H1 (cell line): ENCODE measurements around the gene ITGB2. TPM values are rescaled to one million over a fixed set of nuclear protein-coding genes. Genes with fewer than 3 reads are reported as not detected.

Experiments used
- CTCF ChIA-PET: fragments of 300-600 bp; sonication (Branson Sonifier 250); formaldehyde crosslinking; loops from one replicate; lab custom pipeline; 2021; ENCODE audit not compliant: partially characterized antibody; lab: Charles Lee
- POLR2A ChIA-PET: fragments of 300-600 bp; sonication (Branson Sonifier 250); formaldehyde crosslinking; loops from one replicate; lab custom pipeline; 2021; ENCODE audit warnings: inconsistent platforms; ENCODE audit not compliant: partially characterized antibody; lab: Charles Lee
- DNase-seq, 2 experiments: peaks; one replicate each; pipeline versions ENCODE4 v3.0.0 to v3.0.0-alpha.2; 2010 to 2022; ENCODE audit warnings: low spot score in 2 of 2, low read depth in 1 of 2, mixed read lengths in 1 of 2
- FAIRE-seq: peaks from 2 replicates; lab custom pipeline; 2011; peaks lifted over from hg19 to GRCh38; lab: Jason Lieb, UNC
- H2AFZ ChIP-seq: 2 replicates; pipeline ENCODE4 v1.8.1; 2012; ENCODE audit warnings: low read length, inconsistent platforms
- H2AK5ac ChIP-seq: 2 replicates; pipeline ENCODE4 v1.6.1; 2013; ENCODE audit warnings: low read depth, low read length
- H2BK120ac ChIP-seq: replicated peaks from 2 replicates; pipeline ENCODE3; 2013; ENCODE audit warnings: low read depth, low read length, inconsistent platforms
- H2BK12ac ChIP-seq: 2 replicates; pipeline ENCODE4 v1.6.1; 2013; ENCODE audit warnings: low read depth, low read length
- H2BK15ac ChIP-seq: 2 replicates; pipeline ENCODE4 v1.6.1; 2013; ENCODE audit warnings: low read length
- H2BK20ac ChIP-seq: 2 replicates; pipeline ENCODE4 v1.6.1; 2013; ENCODE audit warnings: low read length
- H2BK5ac ChIP-seq: 2 replicates; pipeline ENCODE4 v1.6.1; 2013; ENCODE audit warnings: low read depth, low read length
- H3K14ac ChIP-seq: 2 replicates; pipeline ENCODE4 v1.6.1; 2013; ENCODE audit warnings: inconsistent platforms; ENCODE audit not compliant: insufficient read length
- H3K18ac ChIP-seq: 2 replicates; pipeline ENCODE4 v1.6.1; 2013; ENCODE audit warnings: low read length; ENCODE audit errors: extremely low read depth
- H3K23ac ChIP-seq: 2 replicates; pipeline ENCODE4 v1.6.1; 2013; ENCODE audit warnings: inconsistent platforms; ENCODE audit not compliant: insufficient read length
- H3K23me2 ChIP-seq: 2 replicates; pipeline ENCODE4 v1.6.1; 2013; ENCODE audit warnings: low read depth, low read length
- H3K27ac ChIP-seq: 2 replicates; pipeline ENCODE4 v1.6.1; 2011; ENCODE audit warnings: low read depth, low read length, inconsistent platforms
- H3K27me3 ChIP-seq, 4 experiments: replicated peaks in 1 of 4; 1 replicate in 1 of 4; 2 replicates in 3 of 4; pipeline versions ENCODE4 v1.6.1 to v1.8.1; 2011 to 2013; ENCODE audit warnings: low read length in 3 of 4, mild to moderate bottlenecking in 3 of 4, inconsistent platforms in 2 of 4, mixed read lengths in 2 of 4, moderate library complexity in 1 of 4; ENCODE audit not compliant: control insufficient read depth in 3 of 4, insufficient read depth in 3 of 4; ENCODE audit errors: extremely low read depth in 1 of 4
- H3K36me3 ChIP-seq, 4 experiments: 2 replicates each; pipeline versions ENCODE4 v1.6.1 to v1.8.1; 2011 to 2013; ENCODE audit warnings: mild to moderate bottlenecking in 4 of 4, low read length in 3 of 4, moderate library complexity in 2 of 4, control low read depth in 1 of 4, inconsistent platforms in 1 of 4; ENCODE audit not compliant: insufficient read depth in 4 of 4, control insufficient read depth in 2 of 4
- H3K4ac ChIP-seq: replicated peaks from 2 replicates; pipeline ENCODE3; 2013; ENCODE audit warnings: low read length, low read depth, mixed read lengths, inconsistent platforms; ENCODE audit not compliant: insufficient read length
- H3K4me1 ChIP-seq, 4 experiments: replicated peaks in 1 of 4; 1 replicate in 1 of 4; 2 replicates in 3 of 4; pipeline versions ENCODE4 v1.6.1 to v1.8.1; 2011 to 2013; ENCODE audit warnings: low read length in 3 of 4, inconsistent platforms in 2 of 4, mixed read lengths in 1 of 4; ENCODE audit not compliant: insufficient read depth in 4 of 4, control insufficient read depth in 3 of 4
- H3K4me2 ChIP-seq, 2 experiments: 2 replicates each; pipeline versions ENCODE4 v1.6.1 to v1.8.1; 2011 to 2013; ENCODE audit warnings: low read depth in 2 of 2, low read length in 2 of 2, control low read depth in 1 of 2, inconsistent platforms in 1 of 2, mild to moderate bottlenecking in 1 of 2; ENCODE audit not compliant: insufficient read depth in 1 of 2
- H3K4me3 ChIP-seq, 4 experiments: fragments of 200-600, 300-600 bp in 1 of 4; sonication (generic), shearing (Covaris generic), sonication (Bioruptor Twin) in 1 of 4; 2 replicates each; pipeline versions ENCODE4 v1.5.1 to v1.8.1; 2011 to 2016; ENCODE audit warnings: low read length in 4 of 4, low read depth in 3 of 4, control low read depth in 2 of 4, inconsistent platforms in 2 of 4, mild to moderate bottlenecking in 2 of 4, mixed read lengths in 1 of 4, moderate library complexity in 1 of 4; ENCODE audit not compliant: insufficient read depth in 2 of 4; ENCODE audit errors: extremely low read depth in 1 of 4
- H3K56ac ChIP-seq: replicated peaks from 2 replicates; pipeline ENCODE3; 2013; ENCODE audit warnings: low read depth, mild to moderate bottlenecking, mixed read lengths, low read length, inconsistent platforms; ENCODE audit not compliant: insufficient read length
- H3K79me1 ChIP-seq: 2 replicates; pipeline ENCODE4 v1.6.1; 2013; ENCODE audit warnings: low read depth, low read length, control low read depth
- H3K79me2 ChIP-seq, 2 experiments: 2 replicates each; pipeline versions ENCODE4 v1.6.1 to v1.8.1; 2012 to 2013; ENCODE audit warnings: low read length in 2 of 2, mild to moderate bottlenecking in 2 of 2, inconsistent platforms in 1 of 2; ENCODE audit not compliant: insufficient read depth in 2 of 2, control insufficient read depth in 1 of 2
- H3K9ac ChIP-seq, 4 experiments: replicated peaks in 1 of 4; 1 replicate in 1 of 4; 2 replicates in 3 of 4; pipeline versions ENCODE4 v1.6.1 to v1.8.1; 2011 to 2013; ENCODE audit warnings: low read depth in 3 of 4, low read length in 3 of 4, control low read depth in 2 of 4, mild to moderate bottlenecking in 2 of 4, moderate library complexity in 2 of 4, inconsistent platforms in 1 of 4; ENCODE audit errors: extremely low read depth in 1 of 4
- H3K9me3 ChIP-seq, 2 experiments: 2 replicates each; pipeline versions ENCODE4 v1.6.1 to v1.8.1; 2012 to 2013; ENCODE audit warnings: mild to moderate bottlenecking in 2 of 2, moderate library complexity in 2 of 2, control low read depth in 1 of 2, inconsistent platforms in 1 of 2, low read depth in 1 of 2, low read length in 1 of 2, mixed read lengths in 1 of 2; ENCODE audit not compliant: insufficient read depth in 2 of 2
- H4K20me1 ChIP-seq, 2 experiments: replicated peaks in 1 of 2; 2 replicates each; pipeline versions ENCODE3 to v1.8.1; 2011 to 2013; ENCODE audit warnings: inconsistent platforms in 2 of 2, low read length in 2 of 2, mild to moderate bottlenecking in 1 of 2; ENCODE audit not compliant: insufficient read depth in 2 of 2, control insufficient read depth in 1 of 2
- H4K5ac ChIP-seq: 2 replicates; pipeline ENCODE4 v1.6.1; 2013; ENCODE audit warnings: low read length, low read depth, mixed read lengths, inconsistent platforms; ENCODE audit not compliant: insufficient read length
- H4K8ac ChIP-seq: 2 replicates; pipeline ENCODE4 v1.8.0; 2013; ENCODE audit warnings: mild to moderate bottlenecking, moderate library complexity, low read length, inconsistent platforms; ENCODE audit not compliant: insufficient read depth; ENCODE audit errors: extremely low read depth
- H4K91ac ChIP-seq: replicated peaks from 2 replicates; pipeline ENCODE3; 2013; ENCODE audit warnings: low read length, mixed read lengths, inconsistent platforms; ENCODE audit not compliant: insufficient read length
- CHD2 ChIP-seq: IDR thresholded peaks from 2 replicates; pipeline ENCODE4 v1.6.1; 2012; ENCODE audit warnings: low read length, improper control_type of control experiment
- CREB1 ChIP-seq: IDR thresholded peaks from 2 replicates; pipeline ENCODE4 v1.6.1; 2012; ENCODE audit warnings: inconsistent platforms
- GABPA ChIP-seq: IDR thresholded peaks from 2 replicates; pipeline ENCODE4 v1.6.1; 2011; ENCODE audit warnings: mild to moderate bottlenecking, low read length, moderate library complexity, borderline replicate concordance; ENCODE audit not compliant: insufficient read depth
- RAD21 ChIP-seq, 2 experiments: IDR thresholded peaks in 1 of 2; conservative IDR thresholded peaks in 1 of 2; 2 replicates each; pipeline ENCODE4 v1.6.1; 2011; ENCODE audit warnings: low read depth in 2 of 2, low read length in 2 of 2, improper control_type of control experiment in 1 of 2, inconsistent platforms in 1 of 2, mild to moderate bottlenecking in 1 of 2, moderate library complexity in 1 of 2
- SRF ChIP-seq: IDR thresholded peaks from 2 replicates; pipeline ENCODE4 v1.6.1; 2011; ENCODE audit warnings: mild to moderate bottlenecking, low read depth, low read length, moderate library complexity
- ZNF274 ChIP-seq: IDR thresholded peaks from 2 replicates; pipeline ENCODE4 v1.7.0; 2012; ENCODE audit warnings: low read length, borderline replicate concordance; ENCODE audit errors: extremely low read depth
- WGBS, 2 experiments: shearing (Covaris generic) in 1 of 2; methylation state at CpG; one replicate each; pipeline versions ENCODE4 v1.1.6 to v1.1.7; 2013 to 2015; ENCODE audit warnings: low lambda C conversion rate in 2 of 2, mixed read lengths in 2 of 2, inconsistent platforms in 1 of 2, low coverage in 1 of 2, missing lambda C conversion rate in 1 of 2; ENCODE audit not compliant: insufficient replicate concordance in 2 of 2, insufficient coverage in 1 of 2, insufficient read length in 1 of 2; ENCODE audit errors: extremely low coverage in 1 of 2, missing lambda C conversion rate in 1 of 2; 5-methylcytosine and 5-hydroxymethylcytosine counted together
- polyA plus RNA-seq, 7 experiments: library from polyadenylated mRNA; depleted of rRNA in 3 of 7; stranded (reverse) in 5 of 7; unstranded in 2 of 7; fragments of >200 nt in 5 of 7; fragments of 200-250 nt in 2 of 7; gene quantifications; 1 replicate in 5 of 7; 2 replicates in 1 of 7; 4 replicates in 1 of 7; pipeline versions ENCODE4 v1.2.1 to v1.2.3, GENCODE V29; 2011 to 2013; ENCODE audit warnings: missing spikeins in 2 of 7, mixed read lengths in 2 of 7
- total RNA-seq: library from RNA; stranded (reverse); fragmentation: NEBNext Ultra II Directional; extraction: Animal tissue kit (Norgen Biotek cat#: 25700); gene quantifications from 2 replicates; pipeline ENCODE4 v1.2.1, GENCODE V29; 2021
- TF ChIP-seq, protein P1 (sequence below), 3 experiments: IDR thresholded peaks; 1 replicate in 2 of 3; 2 replicates in 1 of 3; pipeline versions ENCODE4 v1.5.1 to v1.6.1; 2011; ENCODE audit warnings: low read length in 3 of 3, mild to moderate bottlenecking in 3 of 3, inconsistent platforms in 2 of 3, low read depth in 1 of 3, moderate library complexity in 1 of 3; ENCODE audit not compliant: insufficient read depth in 1 of 3; ENCODE audit errors: control extremely low read depth in 1 of 3

The ITGB2 gene
- total and polyA plus RNA-seq, 2 of the 8 experiments (the other 6 are each of a cell fraction or from before 2014, with no cell fraction given): 0.24 to 0.63 TPM

DNA sequence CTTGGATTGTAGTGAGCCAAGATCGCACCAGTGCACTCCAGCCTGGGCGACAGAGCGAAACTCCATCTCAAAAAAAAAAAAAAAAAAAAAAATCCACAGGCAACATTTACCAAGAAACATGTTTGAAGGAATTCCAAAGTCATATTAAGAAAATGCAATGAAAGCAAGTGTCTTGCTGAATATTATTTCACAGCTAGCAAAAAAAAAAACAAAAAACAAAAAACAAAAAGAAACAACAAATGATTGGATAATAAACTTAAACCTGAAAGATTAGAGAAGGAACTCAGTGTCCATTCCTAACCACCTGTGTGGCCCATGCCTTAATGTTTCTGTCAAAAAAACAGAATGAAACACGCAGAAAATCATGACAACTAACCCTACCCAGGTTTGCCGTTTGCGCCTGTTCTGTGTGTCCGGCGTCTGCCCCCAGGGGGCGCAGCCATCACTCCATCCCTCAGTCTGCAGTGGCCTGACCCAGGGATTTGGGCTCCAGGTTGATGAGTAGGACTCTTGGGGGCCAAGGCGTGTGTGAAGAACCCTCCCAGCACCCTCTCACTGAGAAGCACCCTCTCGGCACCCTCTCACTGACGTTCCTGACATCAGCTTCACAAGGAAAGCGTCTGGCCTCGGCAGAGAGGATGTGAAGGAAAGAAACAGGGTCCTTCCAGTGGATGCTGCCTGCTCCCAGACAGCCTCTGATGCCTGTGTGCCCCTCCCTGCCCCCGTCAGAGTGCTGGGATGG, 28.0 kb downstream of the ITGB2 start:
- WGBS, 2 experiments: 42% methylated on average over 10 of the region's 15 CpGs; no CpG with 5 or more reads in 1 of the 2 experiments
- H3K23me2 ChIP-seq: no peaks in the 10 kb centered on the region
- ChIA-PET CTCF (interaction anchor here (0.6 to 4.8 kb wide), 26 partner anchors 9 to 287 kb away, joined by 3 to 43 read pairs (median 4); partner anchors contain the start of gene PTTG1IP), POLR2A (no interaction called here)
- H3K4ac ChIP-seq: no peak overlapping the region
- H3K27ac ChIP-seq: no peak overlapping the region
- no peak overlapping the region for H2BK20ac ChIP-seq
- H2BK120ac ChIP-seq: no peak overlapping the region
- H3K36me3 ChIP-seq: no peaks in the 10 kb centered on the region
- DNase-seq (peak in 1 of 2 experiments; percentile 93), FAIRE-seq (peak; percentile 70)
- no peak overlapping the region for H3K14ac ChIP-seq
- no peak overlapping the region for H2BK5ac ChIP-seq
- no peak overlapping the region for H3K4me2 ChIP-seq
- no peak overlapping the region for H3K56ac ChIP-seq
- no peaks in the 10 kb centered on the region for H3K9me3 ChIP-seq
- no peaks in the 10 kb centered on the region; a peak in 1 of 7 replicates for H3K27me3 ChIP-seq
- no peak overlapping the region for H2BK15ac ChIP-seq
- H3K79me2 ChIP-seq: no peaks in the 10 kb centered on the region
- H3K79me1 ChIP-seq: no peaks in the 10 kb centered on the region
- no peak overlapping the region for H4K5ac ChIP-seq
- H4K8ac ChIP-seq: no peak overlapping the region; the same call in 1 of the 2 replicates
- peaks cover 0 to 4% of the 10 kb centered on the region in 2 experiments for H4K20me1 ChIP-seq
- peak overlapping the region; percentile 9; the same call in 1 of the 2 replicates for H3K18ac ChIP-seq
- no peak overlapping the region for H3K23ac ChIP-seq
- TF ChIP-seq GABPA: peak; percentile 64; the same call in 1 of the 2 replicates
- no peak for TF ChIP-seq ZNF274
- TF ChIP-seq CREB1: 0 out of 2 replicates have a peak, but pooled peaks have one; percentile 31
- no peak for TF ChIP-seq CHD2
- no peak for TF ChIP-seq SRF
- TF ChIP-seq, protein P1, sequence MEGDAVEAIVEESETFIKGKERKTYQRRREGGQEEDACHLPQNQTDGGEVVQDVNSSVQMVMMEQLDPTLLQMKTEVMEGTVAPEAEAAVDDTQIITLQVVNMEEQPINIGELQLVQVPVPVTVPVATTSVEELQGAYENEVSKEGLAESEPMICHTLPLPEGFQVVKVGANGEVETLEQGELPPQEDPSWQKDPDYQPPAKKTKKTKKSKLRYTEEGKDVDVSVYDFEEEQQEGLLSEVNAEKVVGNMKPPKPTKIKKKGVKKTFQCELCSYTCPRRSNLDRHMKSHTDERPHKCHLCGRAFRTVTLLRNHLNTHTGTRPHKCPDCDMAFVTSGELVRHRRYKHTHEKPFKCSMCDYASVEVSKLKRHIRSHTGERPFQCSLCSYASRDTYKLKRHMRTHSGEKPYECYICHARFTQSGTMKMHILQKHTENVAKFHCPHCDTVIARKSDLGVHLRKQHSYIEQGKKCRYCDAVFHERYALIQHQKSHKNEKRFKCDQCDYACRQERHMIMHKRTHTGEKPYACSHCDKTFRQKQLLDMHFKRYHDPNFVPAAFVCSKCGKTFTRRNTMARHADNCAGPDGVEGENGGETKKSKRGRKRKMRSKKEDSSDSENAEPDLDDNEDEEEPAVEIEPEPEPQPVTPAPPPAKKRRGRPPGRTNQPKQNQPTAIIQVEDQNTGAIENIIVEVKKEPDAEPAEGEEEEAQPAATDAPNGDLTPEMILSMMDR (IDR thresholded peaks at IDR 0.05; ENCODE audit: control extremely low read depth in 1 of 3, insufficient read depth in 1 of 3, low read depth in 1 of 3, low read length in 3 of 3): peak in 2 of 3 experiments; percentile 82 to 94; a peak in 3 of 4 replicates
- peak; percentile 63 to 72 for TF ChIP-seq RAD21 (IDR thresholded peaks at IDR 0.05 in 1 of 2, conservative IDR thresholded peaks at IDR 0.05 in 1 of 2; ENCODE audit: low read depth in 2 of 2, low read length in 2 of 2)
- H4K91ac ChIP-seq: no peak overlapping the region
- no peak overlapping the region for H3K9ac ChIP-seq
- H2AFZ ChIP-seq: no peak overlapping the region
- no peak overlapping the region for H3K4me3 ChIP-seq
- 0 out of 7 replicates have a peak, but pooled peaks cover 0 to 4% (median 0%) of the 10 kb centered on the region in 4 experiments for H3K4me1 ChIP-seq
- H2AK5ac ChIP-seq: no peak overlapping the region
- 0 out of 2 replicates have a peak overlapping the region, but pooled peaks have one; percentile 50 for H2BK12ac ChIP-seq
